ENCODE data around the gene CMSS1.

The CMSS1 gene

GRCh38 chr3:100018806-100019205 lies 201.1 kb downstream of the CMSS1 start:
- FAIRE-seq (no peak), DNase-seq (ENCODE audit: insufficient read length, low spot score) (no peak)
- no peak for TF ChIP-seq CTCF (IDR thresholded peaks at IDR 0.05; ENCODE audit: insufficient read depth, missing control alignments)

DNA sequence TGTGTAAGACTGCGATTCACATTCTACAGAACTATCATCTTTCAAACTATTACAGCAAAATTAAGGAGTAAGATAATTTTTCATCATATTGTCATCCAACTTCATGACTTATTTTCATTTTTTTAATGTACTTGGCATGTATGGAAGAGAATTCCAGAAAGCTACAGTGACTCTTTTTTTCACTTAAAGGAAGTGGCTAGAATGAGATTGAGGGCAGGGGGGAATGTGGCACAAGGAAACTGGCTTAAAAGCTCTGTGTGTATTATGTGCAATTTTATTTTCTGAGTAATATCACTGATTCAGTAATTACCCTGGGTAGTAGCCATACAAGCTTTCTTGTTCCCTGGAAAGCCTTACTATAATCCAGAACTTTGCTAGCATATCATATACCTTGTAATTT lies 202.1 kb downstream of the CMSS1 start:
- FAIRE-seq: no peak
- no peak for TF ChIP-seq CTCF (IDR thresholded peaks at IDR 0.05; ENCODE audit: insufficient read depth, missing control alignments)
- no peak for DNase-seq (ENCODE audit: insufficient read length, low spot score)

DNA sequence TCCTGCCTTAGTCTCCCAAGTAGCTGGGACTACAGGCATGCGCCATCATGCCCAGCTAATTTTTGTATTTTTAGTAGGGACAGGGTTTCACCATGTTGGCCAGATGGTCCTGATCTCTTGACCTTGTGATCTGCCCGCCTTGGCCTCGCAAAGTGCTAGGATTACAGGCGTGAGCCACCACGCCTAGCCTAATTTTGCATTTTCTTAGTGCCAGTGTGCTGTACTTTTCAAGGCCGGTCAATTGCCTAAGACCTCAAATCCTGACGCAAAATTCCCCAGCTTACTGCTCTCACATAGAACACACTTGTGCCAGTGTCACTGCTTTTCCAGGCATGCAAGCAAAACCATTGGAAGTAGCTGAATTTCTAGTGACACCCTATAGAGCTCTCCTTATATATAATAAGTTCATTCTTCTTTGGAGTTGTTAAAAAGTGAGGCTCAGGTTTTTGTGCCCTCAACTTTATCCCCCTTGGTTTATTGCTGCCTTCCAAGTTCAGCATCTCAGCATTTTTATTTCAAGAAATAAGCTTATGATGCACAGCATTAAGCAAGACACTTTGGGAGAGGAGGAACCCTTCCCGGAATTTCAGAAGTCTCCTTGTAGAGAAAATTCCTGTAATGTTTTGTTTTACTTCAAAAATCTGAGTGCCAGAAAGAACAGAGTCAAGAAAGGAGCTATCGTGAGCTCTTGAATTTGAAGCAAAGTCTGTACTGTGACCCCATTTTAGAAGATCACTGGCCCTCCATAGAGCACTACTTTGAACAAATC lies 203.4 kb downstream of the CMSS1 start:
- no peak for TF ChIP-seq CTCF (IDR thresholded peaks at IDR 0.05; ENCODE audit: insufficient read depth, missing control alignments)
- FAIRE-seq: no peak
- no peak for DNase-seq (ENCODE audit: insufficient read length, low spot score)

DNA sequence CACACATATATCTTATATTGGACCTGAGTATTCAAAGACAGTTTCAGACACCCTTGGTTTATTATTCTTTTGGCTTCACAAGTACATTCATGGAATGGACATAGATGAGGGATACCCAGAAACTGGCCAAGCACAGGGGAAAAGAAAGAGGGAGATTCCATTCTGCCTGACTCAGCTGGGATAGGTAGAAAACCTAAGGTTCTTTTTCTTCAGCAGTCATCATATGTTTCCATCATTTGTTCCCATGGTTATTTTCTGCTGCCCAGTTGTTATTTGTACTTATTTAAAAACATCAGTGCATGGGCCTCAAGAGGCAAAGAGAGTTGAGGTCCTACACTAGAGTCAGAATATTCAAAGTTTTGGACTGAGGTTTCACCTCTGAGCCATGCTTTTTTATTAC lies 204.8 kb downstream of the CMSS1 start:
- FAIRE-seq (no peak), DNase-seq (ENCODE audit: insufficient read length, low spot score) (no peak)
- TF ChIP-seq CTCF (IDR thresholded peaks at IDR 0.05; ENCODE audit: insufficient read depth, missing control alignments): no peak

GRCh38 chr3:100023150-100023549 lies 205.5 kb downstream of the CMSS1 start:
- FAIRE-seq: no peak
- no peak for DNase-seq (ENCODE audit: insufficient read length, low spot score)
- no peak for TF ChIP-seq CTCF (IDR thresholded peaks at IDR 0.05; ENCODE audit: insufficient read depth, missing control alignments)

DNA sequence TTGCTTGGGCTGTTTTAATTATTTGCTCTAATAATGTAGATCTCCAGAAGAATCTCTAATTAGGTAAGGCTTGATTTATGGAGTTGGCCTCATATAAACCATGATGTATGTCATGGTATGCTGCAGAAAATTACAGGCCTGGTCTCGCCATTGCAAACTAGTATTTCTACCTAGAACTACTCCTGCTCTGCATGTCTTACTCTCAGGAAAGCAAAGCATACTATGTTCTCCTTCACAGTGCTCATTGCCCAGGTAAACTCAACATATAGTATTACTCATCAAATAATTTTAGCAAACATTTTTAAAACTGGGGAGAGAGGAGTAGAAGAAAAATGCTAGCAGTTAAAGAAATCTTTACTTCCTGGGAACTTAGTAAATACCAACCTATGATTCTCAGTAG lies 205.9 kb downstream of the CMSS1 start:
- FAIRE-seq (no peak), DNase-seq (ENCODE audit: insufficient read length, low spot score) (no peak)
- TF ChIP-seq CTCF (IDR thresholded peaks at IDR 0.05; ENCODE audit: insufficient read depth, missing control alignments): no peak

- TF ChIP-seq CTCF (IDR thresholded peaks at IDR 0.05; ENCODE audit: insufficient read depth, missing control alignments): no peak
- no peak for DNase-seq (ENCODE audit: insufficient read length, low spot score)
- FAIRE-seq: no peak
Measured at GRCh38 chr3:100024520-100025303, 207.1 kb downstream of the CMSS1 start.

All from D721Med (cell line).